GM19328 (cell line): ENCODE results near the gene CCDC83.
"Not testable (repeated sequence)": the region's sequence is repeated elsewhere in the genome, so short reads cannot be mapped to it uniquely, and the experiment has no call there.

Experiments
- ATAC-seq: cut with Tn5 transposase; IDR thresholded peaks from one replicate; pipeline ENCODE4 v1.9.1; 2021; ENCODE audit warnings: mild to moderate bottlenecking, moderate library complexity; ENCODE audit not compliant: unreplicated experiment

The CCDC83 gene

DNA sequence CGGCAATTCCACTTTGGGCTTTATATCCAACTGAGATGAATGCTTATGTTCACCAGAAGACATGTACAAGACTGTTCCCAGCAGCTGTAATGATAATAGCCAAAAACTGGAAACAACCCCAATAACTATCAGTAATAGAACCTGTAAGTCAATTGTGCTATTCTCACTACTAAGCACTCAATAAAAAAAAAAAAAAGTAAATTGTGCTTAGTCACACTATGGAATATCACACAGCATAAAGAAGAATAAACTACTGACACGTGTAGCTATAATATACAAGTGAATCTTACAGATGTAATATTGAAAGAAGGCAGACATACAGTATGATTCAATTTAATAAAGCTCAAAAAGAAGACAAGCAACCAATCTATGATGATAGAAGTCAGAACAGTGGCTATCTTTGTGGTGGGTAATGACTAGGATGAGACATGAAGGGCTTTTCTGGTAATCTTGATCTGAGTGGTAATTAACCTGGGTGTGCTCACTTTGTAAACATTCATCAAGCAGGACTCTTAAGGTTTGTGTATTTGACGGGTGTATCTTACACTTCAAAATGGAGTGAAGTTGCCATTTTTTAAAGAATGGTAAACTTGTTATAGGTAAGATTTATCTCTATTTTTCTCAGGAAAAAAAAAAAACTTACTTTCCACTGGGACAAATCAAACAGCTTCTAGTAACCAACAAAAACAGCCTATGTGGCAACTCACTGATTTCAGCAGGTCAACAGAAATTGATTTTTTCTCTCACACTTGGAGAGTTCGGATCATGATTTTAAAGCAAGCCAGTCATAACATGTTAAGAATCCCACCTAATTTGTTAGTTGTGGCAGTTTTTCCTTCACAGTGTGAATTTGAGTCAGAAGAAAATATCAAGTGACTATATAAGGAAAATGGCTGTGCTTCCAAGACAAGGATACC, 84.2 kb downstream of the CCDC83 start:
- no peak for ATAC-seq

DNA sequence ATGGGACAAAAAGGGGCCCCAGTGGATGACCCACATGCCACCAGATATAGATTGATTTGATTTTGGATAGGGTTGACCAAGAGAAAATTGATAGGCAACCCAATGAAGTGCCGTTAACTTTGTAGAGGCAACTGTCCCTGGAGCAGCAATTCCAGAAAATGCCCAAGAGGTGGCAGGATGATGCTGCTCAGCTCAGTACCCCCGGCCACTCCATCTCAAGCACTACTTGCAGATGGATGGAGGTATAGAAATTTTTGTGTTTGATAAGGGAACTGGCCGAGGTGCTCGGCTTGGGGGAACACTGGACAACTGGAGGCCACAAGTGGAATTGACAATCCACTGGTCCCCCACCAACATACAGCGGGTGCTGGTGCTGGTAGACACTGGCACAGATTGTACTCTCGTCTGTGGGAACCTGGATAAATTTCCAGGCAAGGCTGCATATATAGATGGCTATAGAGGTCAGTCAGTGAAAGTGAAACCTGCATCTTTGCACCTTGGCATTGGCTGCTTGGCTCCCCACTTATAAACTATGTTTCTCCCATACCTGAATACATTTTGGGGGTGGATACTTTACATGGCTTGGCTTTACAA, 86.3 kb downstream of the CCDC83 start:
- no peak for ATAC-seq

DNA sequence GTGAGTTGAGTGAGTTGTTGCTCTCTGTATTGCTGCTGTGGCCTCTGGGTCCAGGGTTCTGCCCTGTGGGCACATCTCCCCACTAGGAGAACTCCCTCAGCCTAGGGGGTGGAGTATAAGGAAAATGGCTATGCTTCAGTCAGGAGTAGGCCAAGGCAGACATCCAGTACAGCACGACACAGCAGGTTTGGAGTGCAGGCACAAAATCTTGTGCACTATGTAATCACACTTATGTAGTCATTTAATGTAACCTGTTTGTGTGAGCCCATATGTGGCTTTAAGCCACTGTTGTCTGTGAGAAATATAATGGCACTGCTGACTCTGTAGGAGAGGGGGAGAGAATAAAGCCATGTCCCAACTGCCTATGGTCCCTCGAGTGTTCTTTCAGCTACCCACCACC, 90.1 kb downstream of the CCDC83 start:
- no peak for ATAC-seq

DNA sequence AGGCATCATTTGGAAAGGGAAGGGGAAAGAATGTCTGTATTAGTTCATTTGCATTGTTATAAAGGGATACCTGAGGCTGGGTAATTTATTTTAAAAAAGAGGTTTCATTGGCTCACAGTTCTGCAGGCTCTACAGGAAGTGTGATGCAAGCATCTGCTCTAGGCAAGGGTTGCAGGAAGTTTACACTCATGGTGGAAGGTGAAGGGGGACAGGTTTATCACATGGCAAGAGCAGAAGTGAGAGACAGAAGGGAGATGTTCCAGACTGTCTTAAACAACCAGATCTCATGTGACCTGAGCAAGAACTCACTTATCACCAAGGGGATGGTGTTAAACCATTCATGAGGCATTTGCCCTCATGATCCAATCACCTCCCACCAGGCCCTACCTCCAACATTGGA, 90.6 kb downstream of the CCDC83 start:
- no peak for ATAC-seq

DNA sequence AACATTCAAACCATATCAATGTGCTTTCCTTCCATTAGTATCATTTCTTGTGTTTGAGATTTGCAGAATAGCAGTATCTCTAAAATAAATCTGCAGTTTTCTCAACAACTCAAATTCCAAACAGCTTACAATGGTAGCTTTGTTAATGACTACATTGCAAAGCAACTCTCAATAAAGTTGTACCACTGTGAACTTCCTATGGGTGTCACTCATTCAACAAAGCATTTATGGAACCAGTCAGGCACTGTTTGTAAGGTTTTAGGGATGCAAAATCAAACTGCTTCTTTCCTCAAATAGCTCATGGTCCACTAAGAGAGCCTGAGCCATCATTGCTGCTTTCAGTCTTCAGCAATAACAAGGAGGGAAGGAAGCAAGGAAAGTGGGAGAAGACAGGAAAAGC, 91.0 kb downstream of the CCDC83 start:
- ATAC-seq: no peak

DNA sequence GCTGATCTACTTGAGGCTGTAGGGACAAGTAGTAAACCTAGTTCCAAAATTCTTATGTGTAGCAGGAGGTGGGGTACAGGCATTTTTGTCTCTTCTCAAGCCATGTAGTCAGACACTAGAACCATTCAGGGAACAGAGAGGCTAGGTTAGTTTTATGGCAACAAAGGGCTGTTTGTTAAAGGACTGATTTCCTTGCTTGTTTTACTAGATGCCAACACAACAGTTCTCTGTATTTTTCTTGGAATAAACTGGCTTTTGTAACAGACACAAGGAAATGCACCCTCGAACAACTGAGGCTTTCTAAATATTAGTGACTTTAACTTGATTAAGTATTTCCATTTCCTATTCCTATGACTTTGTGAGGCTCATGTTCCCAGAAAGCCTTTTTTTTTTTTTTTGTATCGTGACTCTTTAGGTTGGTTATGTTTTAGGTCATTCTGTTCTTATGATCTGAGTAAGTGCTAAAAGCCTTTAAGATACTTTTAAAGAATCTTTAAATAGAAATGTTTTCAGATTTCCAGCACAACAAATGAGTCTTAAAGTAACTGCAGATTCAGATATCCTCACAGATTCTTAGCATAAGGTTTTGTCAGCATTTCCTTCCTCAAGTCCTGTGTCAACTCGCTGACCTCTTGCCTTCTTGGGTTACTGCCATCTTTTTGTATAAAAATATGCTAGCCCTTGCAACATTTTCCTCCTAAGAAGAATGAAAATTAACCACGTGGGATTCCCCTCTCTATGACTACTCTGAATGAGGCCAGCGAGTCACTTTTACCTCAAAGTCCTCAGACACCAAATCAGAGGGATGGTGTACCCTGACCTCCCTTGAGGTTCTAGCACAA, 92.5 kb downstream of the CCDC83 start:
- ATAC-seq: no peak

DNA sequence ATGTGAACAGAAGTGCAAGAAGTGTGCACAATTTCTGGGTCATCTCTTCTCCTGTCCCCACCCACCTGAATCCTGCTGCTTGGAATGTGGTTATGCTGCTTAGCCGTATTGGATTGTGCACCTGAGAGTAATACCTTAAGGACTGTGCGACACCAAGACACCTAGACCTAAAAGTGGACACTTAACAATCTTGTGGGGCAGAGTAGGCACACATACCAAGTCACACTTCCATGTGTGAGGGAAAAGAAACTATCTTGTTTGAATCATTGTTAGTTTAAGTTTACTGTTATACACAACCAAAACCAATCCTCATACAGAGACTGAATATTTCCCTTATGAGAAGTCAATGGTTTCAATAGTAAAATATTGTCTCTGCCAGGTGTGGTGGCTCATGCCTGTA, 93.7 kb downstream of the CCDC83 start:
- ATAC-seq: no peak

DNA sequence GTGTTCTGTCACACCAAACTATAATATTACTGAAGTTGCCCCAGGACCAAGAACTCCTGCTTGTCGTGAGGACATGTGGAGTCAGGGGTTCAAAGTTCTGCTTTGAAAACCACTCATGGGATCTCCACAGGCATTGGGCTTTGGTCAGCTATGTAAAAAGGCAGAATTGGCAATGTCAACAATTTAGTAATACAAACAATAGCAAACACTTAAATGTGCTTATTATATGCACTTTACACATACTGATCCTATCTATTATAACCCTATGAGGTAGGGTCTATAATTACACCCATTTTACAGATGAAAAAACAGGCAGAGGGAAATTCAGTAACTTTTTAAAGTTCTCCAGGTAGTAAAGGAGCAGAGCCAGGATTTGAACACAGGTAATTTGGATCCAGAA, 94.6 kb downstream of the CCDC83 start:
- ATAC-seq: no peak

DNA sequence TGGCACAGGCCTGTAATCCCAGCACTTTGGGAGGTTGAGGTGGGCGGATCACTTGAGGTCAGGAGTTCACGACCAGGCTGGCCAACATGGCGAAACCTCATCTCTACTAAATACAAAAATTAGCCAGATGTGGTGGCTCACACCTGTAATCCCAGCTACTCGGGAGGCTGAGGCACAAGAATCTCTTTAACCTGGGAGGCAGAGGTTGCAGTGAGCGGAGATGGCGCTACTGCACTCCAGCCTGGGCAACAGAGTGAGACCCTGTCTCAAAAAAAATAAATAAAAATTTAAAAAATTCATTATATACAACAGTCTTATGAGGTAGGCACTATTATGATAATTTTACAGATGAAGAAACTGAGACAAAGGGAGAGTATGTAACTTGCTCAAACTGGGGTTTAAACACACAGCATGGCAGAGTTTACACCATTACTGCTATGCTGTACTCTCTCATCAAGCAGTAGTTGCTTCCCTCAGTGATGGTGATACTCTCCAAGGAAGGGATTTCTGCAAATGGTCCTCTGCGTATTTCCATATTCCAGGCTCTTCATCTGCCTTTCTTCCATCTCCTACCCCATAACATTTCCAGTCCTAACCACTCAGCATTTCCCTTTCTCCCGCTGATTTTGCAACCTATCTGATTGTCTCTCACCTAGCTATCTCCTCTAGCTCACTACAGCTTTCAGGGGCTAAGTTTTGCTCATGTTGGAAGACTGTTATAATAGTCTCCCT, 95.3 kb downstream of the CCDC83 start:
- no peak for ATAC-seq

DNA sequence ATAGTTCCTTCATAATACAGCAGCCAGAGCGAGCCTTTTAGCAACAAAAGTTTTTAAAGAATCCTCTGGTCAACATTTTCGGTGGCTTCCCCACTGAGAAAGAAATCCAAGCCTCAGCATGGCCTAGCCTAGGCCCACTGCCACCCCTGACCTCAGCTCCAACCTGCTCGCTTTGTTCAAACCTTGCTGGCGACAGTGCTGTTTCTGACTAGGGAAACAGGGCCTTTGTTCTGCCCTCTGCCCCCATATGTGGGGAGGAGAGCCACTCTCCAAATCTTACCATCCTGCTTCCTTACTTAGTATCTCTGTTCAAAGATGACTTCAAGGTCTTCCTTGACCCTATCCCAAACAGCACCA, 95.8 kb downstream of the CCDC83 start:
- no peak for ATAC-seq

DNA sequence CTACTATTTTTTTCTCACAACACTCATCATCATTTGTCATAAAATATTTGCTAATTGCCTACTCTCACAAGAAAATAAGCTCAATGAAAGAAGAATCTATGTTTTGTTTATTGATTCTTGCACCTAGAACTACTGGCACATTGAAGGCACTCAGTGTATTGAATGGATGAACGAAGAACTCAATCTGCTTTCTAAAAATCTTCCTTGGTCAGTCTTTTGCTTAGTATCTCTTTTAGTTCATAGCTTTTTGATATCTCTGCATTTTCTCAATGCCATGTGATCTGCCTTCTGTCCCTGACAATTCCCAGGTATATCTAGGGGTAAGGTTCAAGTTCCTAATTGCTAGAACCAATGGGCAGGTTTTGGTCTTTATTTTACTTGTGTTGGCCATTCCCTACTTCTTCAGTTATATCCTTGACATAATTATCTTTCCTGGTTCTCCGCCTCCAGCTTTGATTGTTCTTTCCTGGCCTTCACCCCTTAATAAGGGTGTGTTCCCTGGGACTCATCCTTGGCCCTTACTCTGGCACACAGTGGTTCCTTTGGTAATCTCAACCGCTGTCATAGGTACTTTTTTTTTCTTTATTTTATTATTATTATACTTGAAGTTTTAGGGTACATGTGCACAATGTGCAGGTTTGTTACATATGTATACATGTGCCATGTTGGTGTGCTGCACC, 96.4 kb downstream of the CCDC83 start:
- no peak for ATAC-seq

DNA sequence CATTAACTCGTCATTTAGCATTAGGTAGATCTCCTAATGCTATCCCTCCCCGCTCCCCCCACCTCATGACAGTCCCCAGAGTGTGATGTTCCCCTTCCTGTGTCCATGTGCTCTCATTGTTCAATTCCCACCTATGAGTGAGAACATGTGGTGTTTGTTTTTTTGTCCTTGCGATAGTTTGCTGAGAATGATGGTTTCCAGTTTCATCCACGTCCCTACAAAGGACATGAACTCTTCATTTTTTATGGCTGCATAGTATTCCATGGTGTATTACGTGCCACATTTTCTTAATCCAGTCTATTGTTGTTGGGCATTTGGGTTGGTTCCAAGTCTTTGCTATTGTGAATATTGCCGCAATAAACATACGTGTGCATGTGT, 96.9 kb downstream of the CCDC83 start:
- ATAC-seq: not testable (repeated sequence)

DNA sequence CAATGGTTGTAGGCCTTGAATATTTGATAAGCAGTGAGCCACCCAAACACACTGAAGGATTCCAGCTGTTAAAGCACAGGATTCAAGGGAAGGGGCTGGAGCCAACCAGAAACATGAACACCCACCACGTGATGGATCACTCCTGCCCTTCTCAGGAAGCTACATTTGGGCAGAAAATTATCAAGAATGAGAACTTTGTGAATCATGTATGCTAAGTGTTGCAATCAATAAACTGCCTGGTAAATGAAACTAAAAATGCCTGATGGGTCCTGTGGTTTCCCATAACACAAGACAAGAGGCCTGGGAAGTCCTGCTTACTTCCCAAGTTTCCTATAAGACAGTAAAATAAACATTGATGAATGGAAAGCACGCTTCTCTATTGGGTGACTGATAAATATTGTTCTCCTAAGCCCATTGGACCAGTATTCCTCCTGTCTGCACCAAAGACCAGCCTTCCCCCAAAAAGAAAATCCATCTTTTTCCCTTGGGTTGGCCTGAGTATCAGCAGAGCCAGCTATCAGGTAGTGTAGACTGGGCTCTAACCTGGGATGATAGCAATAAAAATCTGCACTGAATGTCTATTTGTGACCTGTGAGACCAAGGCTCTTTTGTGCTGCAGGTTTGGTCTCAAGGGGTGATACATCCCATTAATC, 98.4 kb downstream of the CCDC83 start:
- ATAC-seq: no peak

DNA sequence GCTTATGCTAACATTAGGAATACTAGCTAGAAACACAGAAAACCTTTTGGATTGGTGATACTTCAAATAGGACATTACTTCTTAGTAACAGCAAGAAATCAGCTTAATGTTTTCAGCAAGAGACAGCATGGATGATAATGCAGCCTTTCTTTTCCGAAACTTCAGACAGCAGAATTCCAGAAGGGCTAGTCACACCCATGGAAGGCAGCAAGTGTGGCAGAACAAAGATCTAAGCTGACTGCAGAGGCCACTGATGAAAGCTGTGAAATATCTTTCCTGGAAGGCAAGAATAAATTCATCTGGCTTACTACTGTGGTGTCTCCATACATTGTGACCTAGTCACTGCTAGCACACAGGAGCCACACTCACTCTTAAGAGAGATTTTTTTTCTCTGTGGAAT, 100.3 kb downstream of the CCDC83 start:
- ATAC-seq: no peak

DNA sequence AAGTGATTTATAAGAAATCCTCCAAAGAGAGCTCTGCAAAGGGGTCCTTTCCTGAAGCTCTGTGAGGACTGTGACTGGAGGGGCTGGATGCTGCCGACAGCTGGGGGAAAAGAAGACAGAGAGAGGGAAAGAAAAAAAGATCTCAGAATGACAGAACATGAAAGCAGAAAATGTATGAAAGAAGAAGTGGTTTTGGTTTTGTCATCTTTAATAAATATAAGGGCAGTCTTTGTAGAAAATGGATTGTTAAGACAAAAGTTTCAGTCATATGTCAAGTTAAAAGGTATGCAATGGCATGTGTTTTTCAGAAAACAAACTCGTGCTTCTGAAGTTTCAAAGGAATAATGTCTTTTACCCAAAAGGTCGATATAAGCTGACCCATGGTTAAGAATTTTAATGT, 105.5 kb downstream of the CCDC83 start:
- no peak for ATAC-seq

DNA sequence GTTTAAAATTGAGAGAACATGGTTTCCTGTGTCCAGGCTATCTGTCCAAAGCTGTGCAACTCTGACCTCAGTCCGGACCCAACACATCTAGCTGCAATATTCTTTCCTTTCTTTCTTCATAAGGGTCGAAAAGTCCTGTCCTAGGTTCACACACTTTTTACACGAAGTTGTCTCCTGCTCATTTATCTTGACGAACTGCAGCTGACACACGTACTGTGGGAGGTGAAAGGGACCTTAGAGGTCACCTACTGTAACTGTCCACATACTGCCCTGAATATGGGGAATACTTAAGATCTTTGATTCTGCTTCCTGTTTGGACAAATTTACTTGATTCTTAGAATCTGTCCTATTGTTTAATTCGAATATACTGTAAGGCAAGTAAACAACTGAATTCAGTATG, 105.9 kb downstream of the CCDC83 start:
- ATAC-seq: no peak

DNA sequence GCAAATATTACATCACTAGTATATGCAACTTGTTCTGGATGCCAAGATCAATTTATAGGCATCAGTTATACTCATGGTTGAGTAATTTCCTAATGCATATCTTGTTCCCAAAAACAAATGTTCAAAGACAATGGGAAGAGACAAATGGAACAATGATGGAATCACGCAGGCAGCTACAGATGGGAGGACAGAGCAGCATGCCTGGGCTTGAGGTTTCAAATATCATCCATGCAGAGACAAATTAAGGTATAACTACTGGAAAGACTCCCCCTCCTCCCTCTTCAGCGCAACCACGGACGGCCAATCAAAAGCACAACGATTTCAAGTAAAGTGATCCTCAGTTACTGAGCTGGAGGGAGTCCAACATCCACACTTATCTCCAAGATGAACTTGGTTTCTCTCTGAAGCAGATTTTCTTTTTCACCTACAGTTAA, 106.8 kb downstream of the CCDC83 start:
- ATAC-seq: no peak

DNA sequence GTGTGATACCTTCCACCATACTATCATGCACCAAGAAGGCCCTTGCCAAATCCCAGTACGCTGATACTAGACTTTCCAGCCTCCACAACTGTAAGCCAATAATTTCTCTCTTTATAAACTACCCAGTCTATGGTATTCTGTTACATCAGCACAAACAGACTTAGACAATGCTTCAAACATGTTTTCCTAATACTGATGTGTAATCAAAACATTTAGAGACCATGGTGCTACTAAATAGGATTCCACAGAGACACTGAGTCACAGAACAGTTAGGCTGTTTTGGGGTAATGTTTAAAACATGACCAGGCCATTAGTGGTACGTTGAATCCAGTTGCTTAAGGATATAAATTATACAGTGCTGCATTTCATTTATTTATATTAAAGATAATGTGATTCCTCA, 110.0 kb downstream of the CCDC83 start:
- ATAC-seq: no peak

DNA sequence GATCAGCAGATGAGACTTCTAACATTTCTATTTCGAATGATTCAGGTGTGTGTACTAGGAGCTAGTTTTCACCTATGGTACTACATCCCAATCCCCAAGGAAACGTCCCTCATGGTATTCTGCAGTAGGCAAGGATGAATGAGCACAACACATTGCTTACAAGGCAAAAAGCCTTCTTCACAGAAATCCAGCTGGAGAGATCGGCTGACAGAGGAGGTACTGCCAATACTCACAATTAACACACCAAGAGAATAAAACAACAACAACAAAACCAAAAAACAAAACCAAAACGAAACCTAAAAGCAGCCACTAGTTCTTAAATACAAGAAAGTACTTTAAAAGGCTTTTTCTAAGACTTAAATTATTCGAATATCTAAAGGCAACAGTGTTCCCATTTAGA, 112.3 kb downstream of the CCDC83 start:
- ATAC-seq: no peak
